ENCODE measurements around the gene MAN2A1.

MAN2A1 gene

DNA sequence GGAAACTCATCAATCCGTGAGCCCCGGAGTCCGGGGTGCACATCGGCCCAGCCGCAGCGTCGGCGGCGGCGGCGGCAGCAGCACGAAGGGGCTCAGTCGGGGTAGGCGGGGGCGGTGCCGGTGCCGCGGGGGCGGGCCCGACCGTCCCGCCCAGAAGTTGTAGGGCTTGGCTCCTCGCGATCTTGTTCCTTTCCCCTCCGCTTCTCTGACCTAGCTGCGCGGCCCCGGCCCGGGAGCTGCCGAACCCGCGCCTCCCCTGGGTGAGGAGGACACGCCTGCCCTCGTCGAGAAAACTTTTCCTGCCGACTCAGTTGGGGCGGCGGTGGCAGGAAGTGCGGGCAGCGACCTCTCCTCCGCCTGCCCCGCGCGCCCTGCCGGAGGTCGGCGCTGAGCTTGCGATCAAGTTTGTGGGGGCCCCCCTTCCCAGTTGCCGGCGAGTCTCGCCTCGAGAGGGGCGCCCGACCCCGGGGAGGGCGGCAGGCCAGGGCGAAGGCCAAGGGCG lies at the start of gene MAN2A1:
Gene MAN2A1, plus strand, starts transcription at position 188 of the 502 bp plus-strand sequence. CDS start 491 bp downstream, outside the sequence.
- peak; percentile 86 for DNase-seq (ENCODE audit: low spot score)

- DNase-seq (ENCODE audit: low spot score): no peak
Measured at GRCh38 chr5:109640976-109641375, 48.8 kb upstream of the MAN2A1 start.

- no peak for DNase-seq (ENCODE audit: low spot score)
Measured at GRCh38 chr5:109643791-109644350, 45.9 kb upstream of the MAN2A1 start.

DNA sequence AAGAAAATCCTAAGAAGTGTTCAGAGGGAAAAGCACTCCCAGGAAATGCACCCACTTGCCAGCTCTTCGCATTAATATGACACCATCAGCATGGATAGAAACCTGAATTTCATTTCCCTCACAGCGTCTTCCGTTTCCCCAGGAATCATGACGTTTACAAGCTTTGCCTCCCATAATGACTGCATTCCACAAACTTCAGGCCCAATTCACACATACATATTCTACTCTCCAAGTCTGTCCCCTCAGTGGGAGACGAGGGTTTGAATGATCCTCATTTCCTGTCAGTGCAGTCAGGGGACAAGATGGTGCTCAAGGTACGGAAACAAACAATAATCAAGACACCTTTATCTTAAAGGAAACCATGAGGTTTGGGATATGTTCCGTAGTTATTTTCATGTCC lies 44.9 kb upstream of the MAN2A1 start:
- DNase-seq (ENCODE audit: low spot score): no peak

GRCh38 chr5:109645707-109646192 lies 44.0 kb upstream of the MAN2A1 start:
- no peak for DNase-seq (ENCODE audit: low spot score)

GRCh38 chr5:109649318-109649717 lies 40.4 kb upstream of the MAN2A1 start:
- DNase-seq (ENCODE audit: low spot score): no peak

DNA sequence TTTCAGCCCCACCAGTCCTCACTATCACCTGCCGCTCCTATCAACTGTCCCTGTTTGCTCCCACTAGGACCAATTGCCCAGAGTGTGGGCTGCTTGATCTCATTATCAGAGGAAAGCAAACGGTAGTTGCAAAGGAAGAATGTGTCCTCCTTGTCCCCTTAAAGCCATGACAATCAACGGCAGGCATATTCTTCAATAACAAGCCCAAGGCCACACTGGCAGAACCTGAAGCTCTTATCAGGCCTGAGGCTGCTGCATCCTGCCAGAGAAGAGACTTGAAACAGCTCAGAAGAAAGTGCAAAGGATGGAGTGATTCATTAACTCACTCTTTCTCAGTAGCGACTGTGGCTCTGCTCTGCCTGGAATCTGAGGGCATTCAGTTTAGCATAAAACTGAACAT lies 39.2 kb upstream of the MAN2A1 start:
- DNase-seq (ENCODE audit: low spot score): no peak

GRCh38 chr5:109652096-109652495 lies 37.6 kb upstream of the MAN2A1 start:
- DNase-seq (ENCODE audit: low spot score): no peak

- DNase-seq (ENCODE audit: low spot score): no peak
Measured at GRCh38 chr5:109653042-109653441, 36.7 kb upstream of the MAN2A1 start.

- DNase-seq (ENCODE audit: low spot score): no peak
Measured at GRCh38 chr5:109653561-109654239, 36.0 kb upstream of the MAN2A1 start.

GRCh38 chr5:109654455-109654854 lies 35.3 kb upstream of the MAN2A1 start:
- DNase-seq (ENCODE audit: low spot score): peak; percentile 43

- DNase-seq (ENCODE audit: low spot score): no peak
Measured at GRCh38 chr5:109655841-109656240, 33.9 kb upstream of the MAN2A1 start.

- DNase-seq (ENCODE audit: low spot score): peak; percentile 83
Measured at GRCh38 chr5:109656829-109657228, 32.9 kb upstream of the MAN2A1 start.

DNA sequence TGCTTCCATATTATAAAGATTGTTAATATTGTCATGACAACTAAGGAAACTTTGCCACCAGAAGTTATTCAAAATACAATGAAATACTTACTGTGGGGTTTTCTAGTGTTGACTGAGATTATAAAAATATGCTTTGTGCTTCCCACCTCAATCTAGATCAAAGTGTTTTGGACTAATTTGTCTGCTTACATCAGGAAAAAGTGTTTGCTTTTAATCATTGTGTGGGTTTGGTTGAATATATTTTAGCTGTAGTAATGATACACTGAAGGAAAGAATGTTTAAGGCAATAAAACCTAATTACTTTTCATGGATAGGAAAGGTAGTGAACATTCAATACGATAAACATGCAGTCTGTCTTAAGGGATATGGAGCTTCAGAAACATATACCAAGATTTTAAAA lies 29.8 kb upstream of the MAN2A1 start:
- no peak for DNase-seq (ENCODE audit: low spot score)

DNA sequence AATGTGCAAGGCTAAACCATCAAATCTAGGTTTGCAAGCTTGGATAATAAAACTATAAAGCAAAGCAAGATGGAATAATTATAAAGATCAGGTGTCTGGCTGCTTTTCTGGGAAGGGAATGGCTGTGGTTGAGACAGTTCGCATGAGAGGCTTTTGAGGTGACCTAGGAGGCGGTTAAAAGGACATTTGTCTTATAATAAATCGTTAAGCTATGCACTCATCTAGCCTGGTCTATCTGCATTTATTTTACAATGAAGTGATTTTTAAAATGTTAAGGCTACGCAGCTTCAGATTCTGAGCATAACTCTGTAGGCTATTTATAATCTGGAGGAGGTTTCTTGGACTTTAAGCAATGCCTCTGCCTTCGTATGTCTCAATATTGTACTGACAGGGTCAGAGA lies 29.4 kb upstream of the MAN2A1 start:
- DNase-seq (ENCODE audit: low spot score): no peak

DNA sequence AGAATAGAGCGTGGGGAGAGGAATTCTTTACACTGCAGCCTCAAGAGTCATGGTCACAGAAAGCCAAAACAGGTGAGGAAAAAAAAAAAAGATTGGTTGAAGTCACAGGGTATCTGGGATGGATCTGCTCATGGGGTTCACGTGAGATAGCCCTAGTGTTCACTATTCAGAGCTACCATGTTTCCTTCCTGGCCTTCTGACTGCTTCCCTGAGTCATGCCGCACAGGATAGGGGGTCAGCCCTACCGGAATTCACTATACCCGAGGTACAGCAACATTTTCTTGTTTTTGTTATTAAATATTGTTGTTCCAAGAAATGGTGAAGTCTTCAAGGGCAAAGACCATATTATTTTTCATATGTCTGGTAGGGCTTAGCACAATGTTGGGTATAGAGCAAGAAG lies 21.5 kb upstream of the MAN2A1 start:
- no peak for DNase-seq (ENCODE audit: low spot score)

DNA sequence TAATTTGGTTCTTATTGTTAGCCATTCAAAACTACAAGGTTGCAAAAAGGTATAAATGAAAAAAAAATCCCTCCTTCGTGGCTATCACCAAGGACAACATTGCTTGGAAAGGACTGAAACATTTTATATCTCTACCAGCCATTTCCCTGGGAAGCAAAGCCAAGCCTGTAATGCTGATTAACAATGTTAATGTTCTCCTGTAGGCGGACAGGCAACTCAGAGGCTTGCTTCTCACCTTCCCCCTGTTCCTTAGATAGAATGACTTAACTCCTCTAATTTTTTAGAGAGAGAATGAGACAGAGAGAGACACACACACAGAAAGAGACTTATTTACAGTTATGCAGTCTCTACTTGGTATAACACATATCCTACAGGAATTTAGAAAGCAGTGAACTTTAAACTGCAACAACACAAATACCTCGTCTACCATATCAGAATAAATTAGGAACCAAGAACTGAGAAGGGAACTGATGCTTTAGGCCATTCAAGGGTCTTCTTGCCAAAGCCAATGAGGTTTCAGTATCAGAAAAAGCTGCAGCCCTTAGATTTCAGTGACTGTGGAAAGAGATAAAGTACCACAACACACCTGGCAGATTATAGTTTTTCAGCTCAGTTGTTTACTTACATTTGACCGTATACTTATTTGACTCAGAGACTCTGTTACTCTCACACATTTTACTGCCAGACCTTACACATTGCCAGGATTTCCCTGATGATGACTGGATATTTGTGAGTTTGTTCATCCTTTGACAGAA lies 20.9 kb upstream of the MAN2A1 start:
- no peak for DNase-seq (ENCODE audit: low spot score)

GRCh38 chr5:109669991-109670706 lies 19.6 kb upstream of the MAN2A1 start:
- DNase-seq (ENCODE audit: low spot score): no peak

DNA sequence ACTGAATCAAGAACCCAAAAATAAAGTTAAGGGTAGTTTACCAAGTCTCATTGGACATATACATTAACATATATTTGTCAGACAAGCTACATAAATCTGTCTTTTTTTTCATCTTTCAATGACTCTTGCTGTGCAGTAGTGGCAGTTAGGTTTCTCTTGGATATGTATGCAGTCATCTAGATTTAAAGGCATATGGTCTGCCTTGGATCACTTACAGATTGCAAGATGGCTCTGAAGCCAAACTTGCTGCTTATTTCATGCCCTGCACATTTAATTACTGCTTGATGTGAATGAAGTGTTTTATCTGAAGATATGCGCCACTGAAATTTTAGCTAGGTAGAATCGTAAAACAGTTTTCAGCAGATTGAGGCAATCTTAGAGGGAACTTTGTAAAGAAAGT lies 18.6 kb upstream of the MAN2A1 start:
- no peak for DNase-seq (ENCODE audit: low spot score)

GRCh38 chr5:109674596-109674995 lies 15.1 kb upstream of the MAN2A1 start:
- no peak for DNase-seq (ENCODE audit: low spot score)

DNA sequence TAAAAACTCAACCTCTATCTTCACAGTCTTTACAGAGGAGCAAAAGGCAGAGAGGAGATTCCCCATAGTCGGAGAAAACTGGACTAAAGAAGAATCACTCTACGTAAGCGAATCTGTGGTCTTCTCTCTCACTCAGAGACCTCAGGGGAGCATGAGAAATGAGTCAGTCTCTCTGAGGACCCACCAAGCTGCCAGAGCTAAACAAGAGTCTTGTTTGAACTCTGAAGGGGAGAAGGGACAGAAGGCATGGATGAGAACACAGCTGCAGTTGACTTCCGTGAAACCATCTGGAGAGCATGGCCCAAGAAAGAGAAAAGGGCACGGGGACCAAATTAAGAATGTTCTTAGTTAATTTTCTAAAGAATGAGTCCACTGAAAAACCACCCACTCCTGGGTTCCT lies 12.8 kb upstream of the MAN2A1 start:
- no peak for DNase-seq (ENCODE audit: low spot score)

DNA sequence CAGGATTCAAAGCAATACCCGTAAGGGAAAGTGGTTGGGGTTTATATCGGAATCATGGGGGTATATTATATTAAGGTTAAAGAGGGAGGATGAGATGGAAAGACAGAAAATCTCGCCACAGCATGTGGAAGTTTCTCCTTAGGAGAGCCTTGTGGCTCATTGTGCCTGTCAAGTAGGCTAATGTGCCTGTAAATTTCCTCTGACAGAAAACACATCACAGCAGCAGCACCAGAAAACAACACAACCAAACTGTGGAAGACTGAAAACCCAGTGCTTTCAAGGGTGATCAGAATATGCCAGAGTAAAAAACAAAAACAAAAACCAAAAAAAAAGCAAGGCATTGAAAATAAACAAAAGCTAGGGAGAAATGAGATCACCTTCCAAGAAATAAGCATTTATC lies 11.3 kb upstream of the MAN2A1 start:
- no peak for DNase-seq (ENCODE audit: low spot score)

Measured in AG20443 (cell line).